DND-41 (cell line): ENCODE data around the gene SLC16A1.
"Not testable (repeated sequence)": the region's sequence is repeated elsewhere in the genome, so short reads cannot be mapped to it uniquely, and the experiment has no call there.

Source experiments
- ATAC-seq: fragments of 200-7000 bp; cut with Tn5 transposase; 3 replicates; pipeline ENCODE4 v1.9.1; 2021; ENCODE audit warnings: low read depth; ENCODE audit not compliant: insufficient read depth
- DNase-seq: peaks from one replicate; pipeline ENCODE4 v3.0.0-alpha.2; 2020
- H2AFZ ChIP-seq: 2 replicates; pipeline ENCODE4 v1.6.0; 2012; ENCODE audit warnings: low read depth, low read length
- H3K27ac ChIP-seq: 2 replicates; pipeline ENCODE4 v1.5.1; 2012; ENCODE audit warnings: low read length, inconsistent platforms
- H3K27me3 ChIP-seq: fragments of 200-600 bp; sonication (generic); 2 replicates; pipeline ENCODE4 v1.6.0; 2012; ENCODE audit warnings: low read length, mild to moderate bottlenecking, inconsistent platforms; ENCODE audit not compliant: insufficient read depth, poor library complexity
- H3K36me3 ChIP-seq: 2 replicates; pipeline ENCODE4 v1.5.1; 2012; ENCODE audit warnings: low read length, inconsistent platforms; ENCODE audit not compliant: insufficient read depth
- H3K4me1 ChIP-seq: 2 replicates; pipeline ENCODE4 v1.5.1; 2012; ENCODE audit warnings: mild to moderate bottlenecking, low read length; ENCODE audit not compliant: insufficient read depth
- H3K4me2 ChIP-seq: 2 replicates; pipeline ENCODE4 v1.6.0; 2012; ENCODE audit warnings: mild to moderate bottlenecking, moderate library complexity, low read length, inconsistent platforms; ENCODE audit not compliant: insufficient read depth
- H3K4me3 ChIP-seq, 2 experiments: fragments of 200-600 bp in 1 of 2; shearing (Covaris generic) in 1 of 2; 2 replicates each; pipeline ENCODE4 v1.5.1; 2012 to 2016; ENCODE audit warnings: inconsistent platforms in 2 of 2, low read length in 2 of 2, mild to moderate bottlenecking in 2 of 2, low read depth in 1 of 2, moderate library complexity in 1 of 2
- H3K79me2 ChIP-seq: 2 replicates; pipeline ENCODE4 v1.6.0; 2012; ENCODE audit warnings: low read length, inconsistent platforms; ENCODE audit not compliant: insufficient read depth
- H3K9ac ChIP-seq: 2 replicates; pipeline ENCODE4 v1.6.0; 2012; ENCODE audit warnings: low read depth, mild to moderate bottlenecking, inconsistent platforms, low read length, moderate library complexity
- H3K9me3 ChIP-seq: 2 replicates; pipeline ENCODE4 v1.5.1; 2012; ENCODE audit warnings: low read length, moderate library complexity, mild to moderate bottlenecking, inconsistent platforms; ENCODE audit not compliant: insufficient read depth, severe bottlenecking
- H4K20me1 ChIP-seq: 2 replicates; pipeline ENCODE4 v1.6.0; 2012; ENCODE audit warnings: low read length; ENCODE audit not compliant: insufficient read depth
- EZH2 ChIP-seq: IDR thresholded peaks from 3 replicates; pipeline ENCODE4 v1.6.1; 2012; ENCODE audit warnings: borderline replicate concordance, low read depth, mild to moderate bottlenecking, moderate library complexity, low read length, inconsistent platforms; ENCODE audit not compliant: severe bottlenecking
- TF ChIP-seq, protein P1 (sequence below): IDR thresholded peaks from 2 replicates; pipeline ENCODE4 v1.5.1; 2012; ENCODE audit warnings: borderline replicate concordance, low read length, moderate library complexity, mild to moderate bottlenecking; ENCODE audit not compliant: poor library complexity, severe bottlenecking; ENCODE audit errors: extremely low read depth

Gene SLC16A1

DNA sequence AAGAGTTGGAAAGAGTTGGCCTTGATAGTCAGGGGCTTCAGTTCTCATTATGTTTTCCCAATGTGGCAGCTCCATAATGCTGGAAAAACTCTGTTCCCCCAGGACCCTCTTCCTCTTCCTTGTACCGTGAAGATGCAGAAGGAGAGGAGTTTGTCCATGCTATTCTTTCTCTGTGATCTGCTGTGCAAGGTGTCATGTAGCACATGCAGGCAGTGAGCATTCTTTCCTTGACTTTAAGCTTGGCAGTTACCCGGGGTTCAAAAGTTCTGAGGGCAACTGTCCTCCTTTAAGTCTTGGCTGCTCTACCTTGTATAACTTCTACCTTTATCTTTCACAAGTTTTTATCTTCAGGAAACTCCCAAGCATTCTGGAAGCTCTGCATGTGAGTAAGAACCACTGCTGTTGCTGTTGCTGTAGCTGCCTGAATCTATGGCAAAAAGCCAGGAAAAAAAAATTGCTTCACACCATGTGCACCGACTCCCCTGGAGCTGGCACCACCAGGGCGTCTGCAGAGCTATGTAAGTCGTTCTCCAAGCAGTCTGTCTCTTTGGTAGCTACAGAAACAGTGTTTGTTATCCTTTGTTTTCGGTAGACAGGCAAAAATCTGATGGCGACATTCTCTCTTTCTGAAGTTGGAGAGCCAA, 42.7 kb upstream of the SLC16A1 start:
- no peak for TF ChIP-seq EZH2
- TF ChIP-seq, protein P1, sequence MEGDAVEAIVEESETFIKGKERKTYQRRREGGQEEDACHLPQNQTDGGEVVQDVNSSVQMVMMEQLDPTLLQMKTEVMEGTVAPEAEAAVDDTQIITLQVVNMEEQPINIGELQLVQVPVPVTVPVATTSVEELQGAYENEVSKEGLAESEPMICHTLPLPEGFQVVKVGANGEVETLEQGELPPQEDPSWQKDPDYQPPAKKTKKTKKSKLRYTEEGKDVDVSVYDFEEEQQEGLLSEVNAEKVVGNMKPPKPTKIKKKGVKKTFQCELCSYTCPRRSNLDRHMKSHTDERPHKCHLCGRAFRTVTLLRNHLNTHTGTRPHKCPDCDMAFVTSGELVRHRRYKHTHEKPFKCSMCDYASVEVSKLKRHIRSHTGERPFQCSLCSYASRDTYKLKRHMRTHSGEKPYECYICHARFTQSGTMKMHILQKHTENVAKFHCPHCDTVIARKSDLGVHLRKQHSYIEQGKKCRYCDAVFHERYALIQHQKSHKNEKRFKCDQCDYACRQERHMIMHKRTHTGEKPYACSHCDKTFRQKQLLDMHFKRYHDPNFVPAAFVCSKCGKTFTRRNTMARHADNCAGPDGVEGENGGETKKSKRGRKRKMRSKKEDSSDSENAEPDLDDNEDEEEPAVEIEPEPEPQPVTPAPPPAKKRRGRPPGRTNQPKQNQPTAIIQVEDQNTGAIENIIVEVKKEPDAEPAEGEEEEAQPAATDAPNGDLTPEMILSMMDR = no peak
- Histone ChIP-seq H3K9ac (no peak overlapping the region), H3K4me3 (no peak overlapping the region), H3K4me1 (no peaks in the 10 kb centered on the region), H3K27ac (no peak overlapping the region), H2AFZ (no peak overlapping the region), H4K20me1 (no peaks in the 10 kb centered on the region), H3K4me2 (no peak overlapping the region), H3K79me2 (no peaks in the 10 kb centered on the region), H3K9me3 (no peaks in the 10 kb centered on the region), H3K27me3 (no peaks in the 10 kb centered on the region), H3K36me3 (peaks cover 28% of the 10 kb centered on the region)
- DNase-seq = no peak
- ATAC-seq = no peak

DNA sequence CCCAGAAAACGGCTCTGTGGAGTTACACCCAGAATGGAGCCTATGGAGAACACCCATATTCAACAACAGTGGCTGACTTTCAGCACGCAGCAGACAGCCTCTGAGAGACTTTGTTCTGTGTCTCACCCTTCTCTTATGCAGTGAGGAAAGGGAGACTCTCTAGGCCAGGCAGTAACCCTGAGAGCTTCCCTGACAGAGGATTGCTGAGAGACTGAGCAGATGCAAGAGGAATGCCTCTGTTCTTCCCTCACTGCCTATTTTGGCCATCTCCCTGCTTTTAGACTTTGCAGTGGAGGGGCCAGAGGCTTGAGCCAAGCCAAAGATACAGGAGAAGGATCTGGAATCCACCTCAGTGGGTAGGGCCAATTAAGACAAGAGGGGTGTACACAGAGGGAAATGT, 41.8 kb upstream of the SLC16A1 start:
- H3K4me3 ChIP-seq = no peak overlapping the region
- ATAC-seq (no peak), DNase-seq (no peak)
- H3K4me1 ChIP-seq = no peaks in the 10 kb centered on the region
- peaks cover 28% of the 10 kb centered on the region for H3K36me3 ChIP-seq
- no peaks in the 10 kb centered on the region for H3K9me3 ChIP-seq
- H3K9ac ChIP-seq = no peak overlapping the region
- no peaks in the 10 kb centered on the region for H4K20me1 ChIP-seq
- no peaks in the 10 kb centered on the region for H3K79me2 ChIP-seq
- H3K27me3 ChIP-seq = no peaks in the 10 kb centered on the region
- H3K27ac ChIP-seq = no peak overlapping the region
- H3K4me2 ChIP-seq = no peak overlapping the region
- no peak for TF ChIP-seq EZH2
- TF ChIP-seq, protein P1 = no peak
- no peak overlapping the region for H2AFZ ChIP-seq

DNA sequence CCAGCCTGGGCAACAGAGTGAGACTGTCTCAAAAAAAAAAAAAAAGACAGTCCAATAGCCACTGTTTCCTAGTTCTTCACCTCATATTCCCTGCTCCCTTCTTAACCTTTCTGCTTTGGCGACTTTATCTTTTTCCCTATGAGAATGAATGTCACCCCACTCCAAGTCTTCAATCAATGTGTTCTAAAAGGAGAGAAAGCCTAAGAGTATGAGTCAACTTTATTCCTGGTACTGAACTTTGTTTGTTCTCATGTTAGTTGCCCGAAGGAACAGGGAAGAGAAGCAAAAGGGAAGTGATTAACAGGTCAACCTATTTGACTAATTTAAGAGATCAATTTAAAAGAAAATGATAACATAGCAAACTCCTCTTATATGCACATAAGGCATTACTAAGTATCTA, 39.9 kb upstream of the SLC16A1 start:
- Histone ChIP-seq H3K36me3 (peaks cover 18% of the 10 kb centered on the region), H4K20me1 (no peaks in the 10 kb centered on the region), H3K27me3 (no peaks in the 10 kb centered on the region), H2AFZ (no peak overlapping the region), H3K4me3 (no peak overlapping the region), H3K9me3 (no peaks in the 10 kb centered on the region), H3K27ac (no peak overlapping the region), H3K4me2 (no peak overlapping the region), H3K4me1 (no peaks in the 10 kb centered on the region), H3K79me2 (no peaks in the 10 kb centered on the region), H3K9ac (no peak overlapping the region)
- DNase-seq (no peak), ATAC-seq (no peak)
- TF ChIP-seq EZH2 = no peak
- TF ChIP-seq, protein P1 = no peak

DNA sequence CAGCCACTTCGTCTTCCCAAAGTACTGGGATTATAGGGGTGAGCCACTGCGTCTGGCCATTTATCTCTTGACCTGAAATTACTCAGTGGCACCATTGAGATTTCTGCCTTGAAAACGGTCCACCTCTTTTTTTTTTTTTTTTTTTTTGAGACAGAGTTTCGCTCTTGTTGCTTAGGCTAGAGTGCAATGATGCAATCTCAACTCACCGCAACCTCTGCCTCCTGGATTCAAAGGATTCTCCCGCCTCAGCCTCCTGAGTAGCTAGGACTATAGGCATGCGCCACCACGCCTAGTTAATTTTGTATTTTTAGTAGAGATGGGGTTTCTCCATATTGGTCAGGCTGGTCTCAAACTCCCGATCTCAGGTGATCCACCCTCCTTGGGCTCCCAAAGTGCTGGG, 39.0 kb upstream of the SLC16A1 start:
- not testable (repeated sequence) for H3K4me2 ChIP-seq, H3K9ac ChIP-seq, H3K27me3 ChIP-seq, H4K20me1 ChIP-seq, H2AFZ ChIP-seq, H3K27ac ChIP-seq, DNase-seq, H3K9me3 ChIP-seq, H3K4me3 ChIP-seq, H3K79me2 ChIP-seq, ATAC-seq, H3K4me1 ChIP-seq
- H3K36me3 ChIP-seq = peaks cover 18% of the 10 kb centered on the region
